Lower leg skin (tissue), 3 donors: Measurements from ENCODE around the gene MAP7.

Experiments
- CTCF ChIP-seq, 3 donors: fragments of 450-650 bp; IDR thresholded peaks; one replicate each; pipeline ENCODE4 v1.5.1; 2016; ENCODE audit warnings: antibody characterized with exemption in 3 of 3, mild to moderate bottlenecking in 3 of 3, moderate library complexity in 2 of 3
- POLR2A ChIP-seq, 2 donors: fragments of 450-650 bp; IDR thresholded peaks; one replicate each; pipeline ENCODE4 v1.6.1; 2016 to 2017; ENCODE audit warnings: antibody characterized with exemption in 2 of 2, mild to moderate bottlenecking in 1 of 2, moderate library complexity in 1 of 2

GRCh38 chr6:136337606-136338005, 212.6 kb downstream of the MAP7 start:
- TF ChIP-seq CTCF (IDR thresholded peaks at IDR 0.05), result no peak
- TF ChIP-seq POLR2A (IDR thresholded peaks at IDR 0.05), result no peak
